BJ (cell line): ENCODE data around the gene TMEM63C. TPM values are rescaled to one million over a fixed set of nuclear protein-coding genes. Genes with fewer than 3 reads are reported as not detected.

ENCODE experiments used
- CTCF ChIA-PET: fragments of 350-600 bp; formaldehyde crosslinking; extraction: SDS; loops from one replicate; lab custom pipeline; 2021; ENCODE audit warnings: antibody characterized with exemption, inconsistent platforms; lab: Yijun Ruan, JAX
- POLR2A ChIA-PET: fragments of 300-600 bp; sonication (Branson Sonifier 250); formaldehyde crosslinking; extraction: SDS; loops from one replicate; lab custom pipeline; 2021; ENCODE audit warnings: antibody characterized with exemption; lab: Charles Lee
- DNase-seq: peaks from one replicate; pipeline ENCODE4 v3.0.0-alpha.2; 2011; ENCODE audit warnings: low read depth
- H3K27me3 ChIP-seq: 2 replicates; pipeline ENCODE4 v1.6.0; 2011; ENCODE audit warnings: low read length; ENCODE audit not compliant: control insufficient read depth, insufficient read depth
- H3K36me3 ChIP-seq: 2 replicates; pipeline ENCODE4 v1.5.1; 2011; ENCODE audit warnings: low read length; ENCODE audit not compliant: control insufficient read depth, insufficient read depth
- H3K4me3 ChIP-seq: 2 replicates; pipeline ENCODE4 v1.5.1; 2011; ENCODE audit warnings: low read depth, mild to moderate bottlenecking, control low read depth, low read length
- polyA plus RNA-seq: library from polyadenylated mRNA; depleted of rRNA; stranded (reverse); fragments of >200 nt; gene quantifications from 2 replicates; pipeline ENCODE4 v1.2.3, GENCODE V29; 2011
- TF ChIP-seq, protein P1 (sequence below): IDR thresholded peaks from 2 replicates; pipeline ENCODE4 v1.5.1; 2011; ENCODE audit warnings: low read depth, mild to moderate bottlenecking, control low read depth, inconsistent platforms, low read length, moderate library complexity; ENCODE audit not compliant: insufficient read depth

TMEM63C gene
- polyA plus RNA-seq, 1 experiment, result not detected

DNA sequence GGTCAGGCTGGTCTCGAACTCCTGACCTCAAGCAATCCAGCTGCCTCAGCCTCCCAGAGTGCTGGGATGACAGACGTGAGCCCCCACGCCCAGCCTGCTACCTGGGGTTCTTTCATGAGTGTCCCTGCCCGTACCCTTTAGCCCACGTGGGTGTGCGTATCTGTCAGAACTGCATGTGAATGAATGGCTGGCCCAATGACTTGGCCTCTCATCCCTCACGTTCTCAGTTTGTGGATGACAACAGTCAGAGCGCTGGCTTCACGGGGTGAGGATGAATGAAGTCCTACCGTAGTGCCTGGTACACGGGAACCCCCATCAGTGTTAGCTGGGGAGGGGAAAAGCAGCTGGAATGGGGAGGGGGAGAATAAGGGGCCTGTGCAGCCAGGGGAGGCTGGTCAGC is 23.9 kb upstream of the TMEM63C start:
- ChIA-PET CTCF (interaction anchor here (1.2 to 2.4 kb wide), 4 partner anchors 8 to 55 kb away, joined by 3 to 6 read pairs (median 4); no protein-coding TSS in a partner anchor), POLR2A (interaction anchor here (0.5 kb wide), 1 partner anchor 39 kb away, joined by 4 read pairs; no protein-coding TSS in a partner anchor)
- Histone ChIP-seq H3K4me3 (no peak overlapping the region), H3K27me3 (peaks cover 11% of the 10 kb centered on the region), H3K36me3 (no peaks in the 10 kb centered on the region)
- TF ChIP-seq, protein P1, sequence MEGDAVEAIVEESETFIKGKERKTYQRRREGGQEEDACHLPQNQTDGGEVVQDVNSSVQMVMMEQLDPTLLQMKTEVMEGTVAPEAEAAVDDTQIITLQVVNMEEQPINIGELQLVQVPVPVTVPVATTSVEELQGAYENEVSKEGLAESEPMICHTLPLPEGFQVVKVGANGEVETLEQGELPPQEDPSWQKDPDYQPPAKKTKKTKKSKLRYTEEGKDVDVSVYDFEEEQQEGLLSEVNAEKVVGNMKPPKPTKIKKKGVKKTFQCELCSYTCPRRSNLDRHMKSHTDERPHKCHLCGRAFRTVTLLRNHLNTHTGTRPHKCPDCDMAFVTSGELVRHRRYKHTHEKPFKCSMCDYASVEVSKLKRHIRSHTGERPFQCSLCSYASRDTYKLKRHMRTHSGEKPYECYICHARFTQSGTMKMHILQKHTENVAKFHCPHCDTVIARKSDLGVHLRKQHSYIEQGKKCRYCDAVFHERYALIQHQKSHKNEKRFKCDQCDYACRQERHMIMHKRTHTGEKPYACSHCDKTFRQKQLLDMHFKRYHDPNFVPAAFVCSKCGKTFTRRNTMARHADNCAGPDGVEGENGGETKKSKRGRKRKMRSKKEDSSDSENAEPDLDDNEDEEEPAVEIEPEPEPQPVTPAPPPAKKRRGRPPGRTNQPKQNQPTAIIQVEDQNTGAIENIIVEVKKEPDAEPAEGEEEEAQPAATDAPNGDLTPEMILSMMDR, result no peak
- DNase-seq, result no peak

DNA sequence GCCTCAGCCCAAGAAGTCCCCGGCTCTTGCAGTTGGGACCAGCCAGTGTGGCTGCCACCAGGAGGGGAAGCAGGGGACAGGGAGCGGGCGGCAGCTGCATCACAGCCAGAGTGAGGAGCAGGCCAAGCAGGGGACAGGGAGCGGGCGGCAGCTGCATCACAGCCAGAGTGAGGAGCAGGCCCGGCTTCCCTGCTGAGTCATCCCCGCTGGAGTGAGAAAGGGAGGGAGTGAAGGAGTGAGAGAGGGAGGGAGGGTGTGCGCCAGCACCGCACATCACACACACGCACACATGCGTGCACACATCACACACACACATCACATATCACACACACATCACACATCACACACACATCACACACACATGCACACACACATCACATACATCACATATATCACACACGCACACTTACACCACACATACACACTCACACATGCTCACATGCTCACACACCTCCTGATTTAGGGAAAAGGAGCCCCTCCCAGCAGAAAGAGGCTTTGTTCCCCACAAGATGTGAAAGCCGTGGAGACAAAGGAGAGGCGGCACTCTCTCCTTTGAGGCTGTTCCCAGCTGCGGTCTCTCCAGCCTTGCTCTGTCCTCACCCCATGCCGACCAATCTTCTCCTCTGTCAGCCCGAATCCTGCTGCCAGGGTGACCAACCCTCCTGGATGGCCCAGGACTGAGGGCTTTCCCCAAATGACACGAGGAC is 23.3 kb upstream of the TMEM63C start:
- ChIA-PET CTCF (interaction anchor here (1.2 to 2.4 kb wide), 4 partner anchors 9 to 55 kb away, joined by 3 to 6 read pairs (median 4); no protein-coding TSS in a partner anchor), POLR2A (interaction anchor here (0.5 kb wide), 1 partner anchor 40 kb away, joined by 4 read pairs; no protein-coding TSS in a partner anchor)
- TF ChIP-seq, protein P1, result no peak
- Histone ChIP-seq H3K27me3 (peaks cover 8% of the 10 kb centered on the region), H3K4me3 (no peak overlapping the region), H3K36me3 (no peaks in the 10 kb centered on the region)
- peak; percentile 20 for DNase-seq

DNA sequence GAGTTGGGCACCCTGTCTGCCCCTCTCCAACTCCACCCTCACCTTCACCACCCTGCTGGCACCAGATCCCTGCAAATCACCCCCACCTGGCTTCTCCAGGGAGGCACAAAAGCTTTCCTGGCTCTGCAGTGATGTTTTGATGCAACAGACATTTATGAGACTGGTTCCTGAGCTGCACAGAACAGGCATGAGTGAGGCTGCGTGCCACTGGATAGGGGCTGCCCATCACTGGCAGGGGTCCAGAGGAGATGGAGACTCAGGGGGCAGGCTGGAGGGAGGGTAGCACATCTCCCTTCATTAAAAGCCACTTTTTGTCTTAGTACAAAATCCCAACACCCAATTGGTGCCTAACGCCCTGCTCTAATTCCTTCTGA is 22.7 kb upstream of the TMEM63C start:
- ChIA-PET CTCF (interaction anchor here (1.2 to 1.5 kb wide), 2 partner anchors 11 to 33 kb away, joined by 3 to 4 read pairs; no protein-coding TSS in a partner anchor), POLR2A (no interaction called here)
- Histone ChIP-seq H3K27me3 (peaks cover 6% of the 10 kb centered on the region), H3K36me3 (no peaks in the 10 kb centered on the region), H3K4me3 (no peak overlapping the region)
- TF ChIP-seq, protein P1, result no peak
- no peak for DNase-seq

DNA sequence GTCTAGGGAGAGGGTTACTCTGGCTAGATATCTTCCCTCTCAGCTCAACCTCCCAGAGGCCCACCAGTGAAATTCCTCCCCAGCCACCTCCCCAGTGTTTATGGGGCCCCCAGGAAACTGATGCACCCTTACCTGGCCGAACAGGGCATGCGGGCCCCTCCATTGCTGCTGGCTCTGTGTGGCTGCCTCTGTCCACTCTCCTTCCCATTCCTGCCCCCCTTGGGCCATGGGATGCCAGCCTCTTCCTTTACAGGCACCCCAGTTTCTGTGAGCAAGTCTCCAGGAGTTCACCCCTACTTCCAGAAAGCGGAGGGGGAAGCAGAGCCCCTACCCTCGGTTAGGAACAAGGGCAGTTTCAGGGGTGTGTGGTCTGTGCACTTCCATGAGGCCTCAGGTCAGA is 20.6 kb upstream of the TMEM63C start:
- H3K4me3 ChIP-seq, result no peak overlapping the region
- DNase-seq, result no peak
- ChIA-PET CTCF (no interaction called here), POLR2A (no interaction called here)
- H3K27me3 ChIP-seq, result no peaks in the 10 kb centered on the region; the same call in none of the 2 replicates
- H3K36me3 ChIP-seq, result no peaks in the 10 kb centered on the region
- TF ChIP-seq, protein P1, result no peak

DNA sequence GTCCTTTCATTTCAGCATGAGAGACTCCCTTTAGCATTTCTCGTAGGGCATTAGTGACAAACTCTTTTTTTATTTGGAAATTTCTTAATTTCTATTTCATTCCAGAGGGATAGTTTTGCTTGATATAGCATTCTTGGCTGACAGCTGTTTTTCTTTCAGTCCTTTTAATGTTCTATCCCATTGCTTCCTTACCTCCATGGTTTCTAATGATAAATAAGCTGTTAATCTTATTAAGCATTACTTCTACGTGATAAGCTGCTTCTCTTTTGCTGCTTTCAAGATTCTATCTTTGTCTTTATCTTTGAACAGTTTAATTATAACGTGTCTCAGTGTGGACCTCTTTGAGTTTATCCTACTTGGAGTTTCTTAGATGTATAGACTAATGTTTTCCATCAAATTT is 11.6 kb upstream of the TMEM63C start:
- Histone ChIP-seq H3K36me3 (no peaks in the 10 kb centered on the region), H3K4me3 (no peak overlapping the region), H3K27me3 (no peaks in the 10 kb centered on the region)
- no peak for DNase-seq
- ChIA-PET POLR2A (no interaction called here), CTCF (interaction anchor here (0.8 kb wide), 1 partner anchor 12 kb away, joined by 3 read pairs; no protein-coding TSS in a partner anchor)
- TF ChIP-seq, protein P1, result no peak
